ENCODE data around the gene NCR3LG1. TPM values are rescaled to one million over a fixed set of nuclear protein-coding genes. Genes with fewer than 3 reads are reported as not detected.
A peak's percentile ranks its signal among the peaks of the same experiment; 100 is the strongest.

NCR3LG1 gene
- total RNA-seq, result 1 to 10 TPM; 3.6 to 7.6 (median 4.5) TPM

- no peaks in the 10 kb centered on the region for H3K9me3 ChIP-seq
- peaks cover 14 to 33% (median 19%) of the 10 kb centered on the region in 4 donors for H3K4me1 ChIP-seq
- TF ChIP-seq POLR2AphosphoS5 (IDR thresholded peaks at IDR 0.05) (peak; percentile 16 to 52), CTCF (IDR thresholded peaks at IDR 0.05) (no peak), EP300 (IDR thresholded peaks at IDR 0.05) (no peak), POLR2A (IDR thresholded peaks at IDR 0.05) (peak in 1 of 4 donors; percentile 15)
- peak within 1 kb of the TSS; percentile 46 to 69 (median 55) for H3K4me3 ChIP-seq
- H3K36me3 ChIP-seq, result no peaks in the 10 kb centered on the region
- H3K27ac ChIP-seq, result peak within 1 kb of the TSS in 3 of 4 donors; percentile 4 to 45 (median 17)
- ATAC-seq (ENCODE audit: low FRiP score in 2 of 2), result peak; percentile 70 to 83
- peak; percentile 63 to 93 for DNase-seq
- H3K27me3 ChIP-seq, result no peaks in the 10 kb centered on the region
- 1 to 3% methylated on average over 30 to 50 of the region's 61 CpGs for WGBS, 2 donors
These were observed at the start of gene NCR3LG1 for GRCh38 chr11:17351510-17352176. TSS of gene NCR3LG1 (plus strand) at chr11:17351800. CDS start at chr11:17351970, 170 bp downstream.

GRCh38 chr11:17313349-17314231, 38.0 kb upstream of the NCR3LG1 start:
- Histone ChIP-seq H3K36me3 (peaks cover 0 to 82% (median 20%) of the 10 kb centered on the region in 4 donors), H3K4me1 (no peaks in the 10 kb centered on the region), H3K4me3 (no peak overlapping the region), H3K9me3 (no peaks in the 10 kb centered on the region), H3K27me3 (no peaks in the 10 kb centered on the region), H3K27ac (no peak overlapping the region)
- ATAC-seq (ENCODE audit: low FRiP score in 2 of 2), result no peak
- TF ChIP-seq CTCF (IDR thresholded peaks at IDR 0.05), result no peak
- no peak for TF ChIP-seq POLR2AphosphoS5 (IDR thresholded peaks at IDR 0.05)
- no peak for TF ChIP-seq POLR2A (IDR thresholded peaks at IDR 0.05)
- TF ChIP-seq EP300 (IDR thresholded peaks at IDR 0.05), result no peak
- WGBS, 2 donors, result 90 to 95% methylated on average over 8 of the region's 8 CpGs
- no peak for DNase-seq

GRCh38 chr11:17314232-17314547, 37.4 kb upstream of the NCR3LG1 start:
- WGBS, 2 donors, result 59 to 64% methylated on average over 1 of the region's 1 CpG
- Histone ChIP-seq H3K27me3 (no peaks in the 10 kb centered on the region), H3K9me3 (no peaks in the 10 kb centered on the region), H3K4me1 (no peaks in the 10 kb centered on the region), H3K4me3 (no peak overlapping the region), H3K36me3 (peaks cover 0 to 83% (median 20%) of the 10 kb centered on the region in 4 donors), H3K27ac (no peak overlapping the region)
- TF ChIP-seq POLR2A (IDR thresholded peaks at IDR 0.05), result no peak
- TF ChIP-seq EP300 (IDR thresholded peaks at IDR 0.05), result no peak
- DNase-seq, result no peak
- ATAC-seq (ENCODE audit: low FRiP score in 2 of 2), result peak in 1 of 2 donors; percentile 50

GRCh38 chr11:17314904-17315426, 36.6 kb upstream of the NCR3LG1 start:
- ATAC-seq (ENCODE audit: low FRiP score in 2 of 2) (no peak), DNase-seq (no peak)
- no peaks in the 10 kb centered on the region for H3K9me3 ChIP-seq
- H3K27me3 ChIP-seq, result no peaks in the 10 kb centered on the region
- H3K4me3 ChIP-seq, result no peak overlapping the region
- H3K4me1 ChIP-seq, result no peaks in the 10 kb centered on the region
- peaks cover 0 to 83% (median 18%) of the 10 kb centered on the region in 4 donors for H3K36me3 ChIP-seq
- WGBS, 2 donors, result 83 to 85% methylated on average over 1 of the region's 1 CpG
- TF ChIP-seq CTCF (IDR thresholded peaks at IDR 0.05) (no peak), POLR2A (IDR thresholded peaks at IDR 0.05) (no peak), EP300 (IDR thresholded peaks at IDR 0.05) (no peak), POLR2AphosphoS5 (IDR thresholded peaks at IDR 0.05) (no peak)
- H3K27ac ChIP-seq, result no peak overlapping the region

- H3K4me1 ChIP-seq, result no peaks in the 10 kb centered on the region
- no peak for ATAC-seq (ENCODE audit: low FRiP score in 2 of 2)
- WGBS, 2 donors, result 88 to 90% methylated on average over 2 to 5 of the region's 5 CpGs
- H3K36me3 ChIP-seq, result peaks cover 0 to 57% (median 22%) of the 10 kb centered on the region in 4 donors
- H3K9me3 ChIP-seq, result no peaks in the 10 kb centered on the region
- DNase-seq, result no peak
- H3K27me3 ChIP-seq, result no peaks in the 10 kb centered on the region
- H3K4me3 ChIP-seq, result no peak overlapping the region
- TF ChIP-seq CTCF (IDR thresholded peaks at IDR 0.05), result no peak
- TF ChIP-seq POLR2A (IDR thresholded peaks at IDR 0.05), result no peak
- no peak for TF ChIP-seq POLR2AphosphoS5 (IDR thresholded peaks at IDR 0.05)
- TF ChIP-seq EP300 (IDR thresholded peaks at IDR 0.05), result no peak
- H3K27ac ChIP-seq, result no peak overlapping the region
These were observed 22.6 kb upstream of the NCR3LG1 start for GRCh38 chr11:17328871-17329494.
